ENCODE data around the gene INS. TPM values are rescaled to one million over a fixed set of nuclear protein-coding genes. Genes with fewer than 3 reads are reported as not detected.

The INS gene
- total RNA-seq, 4 donors from 2014 or later: not detected

DNA sequence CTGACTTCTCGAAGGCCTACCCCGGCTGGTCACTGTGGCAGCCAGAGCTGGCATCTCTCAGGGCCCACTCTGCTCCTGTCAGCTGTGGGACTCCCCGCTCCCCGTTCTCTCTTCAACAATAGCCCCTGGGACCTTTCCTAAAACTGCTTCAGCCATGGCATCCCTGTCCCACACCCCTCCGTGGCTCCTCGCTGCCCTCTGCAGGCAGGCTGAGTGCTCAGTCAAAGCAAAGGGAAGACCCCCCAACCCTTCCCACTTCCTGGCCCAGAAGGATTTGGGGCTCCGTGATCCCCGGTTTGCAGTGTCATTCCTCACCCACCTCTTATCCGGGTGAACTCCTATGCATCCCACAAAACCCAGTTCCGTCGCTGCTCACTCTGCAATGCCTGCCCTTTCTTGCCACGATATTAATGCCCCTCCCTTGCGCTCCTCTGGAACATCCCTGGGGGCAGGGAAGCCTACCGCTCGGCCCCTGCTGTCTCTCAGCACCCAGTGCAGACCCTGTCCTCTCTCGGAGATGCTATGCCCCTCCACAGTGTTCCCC lies 12.2 kb upstream of the INS start:
- ATAC-seq: no peak
- no peak overlapping the region for H3K27ac ChIP-seq
- no peaks in the 10 kb centered on the region for H3K36me3 ChIP-seq
- no peak overlapping the region for H3K4me3 ChIP-seq
- H3K4me1 ChIP-seq: no peaks in the 10 kb centered on the region
- TF ChIP-seq EP300 (IDR thresholded peaks at IDR 0.05) (no peak), POLR2AphosphoS5 (IDR thresholded peaks at IDR 0.05) (no peak), POLR2A (IDR thresholded peaks at IDR 0.05) (no peak)
- TF ChIP-seq, protein P1, sequence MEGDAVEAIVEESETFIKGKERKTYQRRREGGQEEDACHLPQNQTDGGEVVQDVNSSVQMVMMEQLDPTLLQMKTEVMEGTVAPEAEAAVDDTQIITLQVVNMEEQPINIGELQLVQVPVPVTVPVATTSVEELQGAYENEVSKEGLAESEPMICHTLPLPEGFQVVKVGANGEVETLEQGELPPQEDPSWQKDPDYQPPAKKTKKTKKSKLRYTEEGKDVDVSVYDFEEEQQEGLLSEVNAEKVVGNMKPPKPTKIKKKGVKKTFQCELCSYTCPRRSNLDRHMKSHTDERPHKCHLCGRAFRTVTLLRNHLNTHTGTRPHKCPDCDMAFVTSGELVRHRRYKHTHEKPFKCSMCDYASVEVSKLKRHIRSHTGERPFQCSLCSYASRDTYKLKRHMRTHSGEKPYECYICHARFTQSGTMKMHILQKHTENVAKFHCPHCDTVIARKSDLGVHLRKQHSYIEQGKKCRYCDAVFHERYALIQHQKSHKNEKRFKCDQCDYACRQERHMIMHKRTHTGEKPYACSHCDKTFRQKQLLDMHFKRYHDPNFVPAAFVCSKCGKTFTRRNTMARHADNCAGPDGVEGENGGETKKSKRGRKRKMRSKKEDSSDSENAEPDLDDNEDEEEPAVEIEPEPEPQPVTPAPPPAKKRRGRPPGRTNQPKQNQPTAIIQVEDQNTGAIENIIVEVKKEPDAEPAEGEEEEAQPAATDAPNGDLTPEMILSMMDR (IDR thresholded peaks at IDR 0.05): no peak
- H3K9me3 ChIP-seq: no peaks in the 10 kb centered on the region
- H3K27me3 ChIP-seq: peaks cover 62% of the 10 kb centered on the region
- 83 to 91% methylated on average over 8 to 10 of the region's 16 CpGs for WGBS, 2 donors (ENCODE audit: low coverage in 1 of 2)

- H3K27me3 ChIP-seq: peaks cover 62% of the 10 kb centered on the region
- ATAC-seq: no peak
- no peaks in the 10 kb centered on the region for H3K9me3 ChIP-seq
- H3K4me3 ChIP-seq: no peak overlapping the region
- no peak for TF ChIP-seq POLR2A (IDR thresholded peaks at IDR 0.05)
- TF ChIP-seq, protein P1 (IDR thresholded peaks at IDR 0.05): no peak
- no peak for TF ChIP-seq EP300 (IDR thresholded peaks at IDR 0.05)
- TF ChIP-seq POLR2AphosphoS5 (IDR thresholded peaks at IDR 0.05): no peak
- WGBS, 2 donors (ENCODE audit: low coverage in 1 of 2): 93% methylated on average over 7 of the region's 12 CpGs; no CpG with 5 or more reads in 1 of the 2 donors
- no peak overlapping the region for H3K27ac ChIP-seq
- H3K4me1 ChIP-seq: no peaks in the 10 kb centered on the region
- H3K36me3 ChIP-seq: no peaks in the 10 kb centered on the region
Observed at GRCh38 chr11:2172676-2173075, 11.7 kb upstream of the INS start.

- 67% methylated on average over 3 of the region's 17 CpGs; no CpG with 5 or more reads in 1 of the 2 donors for WGBS, 2 donors (ENCODE audit: low coverage in 1 of 2)
Observed at GRCh38 chr11:2171591-2172003, 10.6 kb upstream of the INS start, which contains the start of gene TH. TH (minus strand) TSS chr11:2171815; CDS start chr11:2171786, 29 bp downstream.

DNA sequence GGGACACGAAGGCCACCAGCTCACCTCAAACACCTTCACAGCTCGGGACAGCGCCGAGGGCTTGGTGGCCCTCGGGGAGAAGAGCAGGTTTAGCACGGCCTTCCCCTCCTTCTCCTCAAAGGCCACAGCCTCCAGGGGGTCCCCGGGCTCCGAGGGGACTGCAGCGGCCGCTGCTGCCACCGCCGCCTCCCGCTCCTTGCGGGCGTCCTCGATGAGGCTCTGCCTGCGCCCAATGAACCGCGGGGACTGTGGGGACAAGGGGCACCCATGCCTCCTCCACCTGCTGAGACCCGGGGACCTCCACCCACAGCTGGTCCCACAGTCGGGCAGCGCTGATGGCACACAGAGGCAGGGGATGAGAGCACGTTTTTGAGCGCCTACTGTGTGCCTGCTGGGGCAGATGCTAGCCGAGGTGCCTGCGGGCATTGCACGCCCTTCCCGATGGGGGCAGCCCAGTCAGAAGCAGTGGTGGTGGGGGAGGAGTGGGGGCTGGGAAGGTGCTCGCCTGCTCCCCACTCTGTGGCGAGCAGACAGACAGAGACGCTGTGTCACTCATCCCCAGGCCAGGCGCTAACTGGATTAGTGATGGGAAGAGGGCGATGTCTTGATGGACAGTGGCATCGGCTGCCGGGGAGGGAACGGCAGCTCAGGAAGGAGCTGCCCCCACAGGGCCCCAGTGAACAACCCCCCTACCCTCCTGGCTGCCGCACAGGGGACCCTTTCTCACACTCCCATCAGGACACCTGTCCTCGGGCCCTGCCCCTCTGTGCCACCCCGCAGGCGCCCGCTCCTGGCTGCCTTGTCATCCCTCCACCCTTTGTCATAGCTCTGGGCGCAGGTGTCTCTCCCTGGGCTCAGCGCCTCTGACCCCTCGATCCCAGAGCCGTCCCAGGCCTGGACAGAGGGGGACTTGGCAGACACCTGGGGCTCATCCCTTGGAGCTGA lies 8.9 kb upstream of the INS start:
- no peak for ATAC-seq
- Histone ChIP-seq H3K36me3 (no peaks in the 10 kb centered on the region), H3K27ac (no peak overlapping the region), H3K4me3 (no peak overlapping the region), H3K4me1 (peaks cover 0 to 10% (median 7%) of the 10 kb centered on the region in 3 donors), H3K27me3 (peaks cover 81% of the 10 kb centered on the region), H3K9me3 (no peaks in the 10 kb centered on the region)
- TF ChIP-seq POLR2AphosphoS5 (IDR thresholded peaks at IDR 0.05): no peak
- no peak for TF ChIP-seq POLR2A (IDR thresholded peaks at IDR 0.05)
- TF ChIP-seq, protein P1 (IDR thresholded peaks at IDR 0.05): no peak
- no peak for TF ChIP-seq EP300 (IDR thresholded peaks at IDR 0.05)
- 50 to 90% methylated on average over 2 to 6 of the region's 45 CpGs for WGBS, 2 donors (ENCODE audit: low coverage in 1 of 2)

More at GRCh38 chr11:2171591-2172003, 10.6 kb upstream of the INS start, which contains the start of gene TH:
- Histone ChIP-seq H3K4me1 (peaks cover 0 to 3% (median 2%) of the 10 kb centered on the region in 3 donors), H3K4me3 (no peak within 1 kb of the TSS), H3K27me3 (peaks cover 64% of the 10 kb centered on the region), H3K9me3 (no peaks in the 10 kb centered on the region), H3K36me3 (no peaks in the 10 kb centered on the region), H3K27ac (no peak within 1 kb of the TSS)
- TF ChIP-seq POLR2AphosphoS5 (IDR thresholded peaks at IDR 0.05) (no peak), EP300 (IDR thresholded peaks at IDR 0.05) (no peak), POLR2A (IDR thresholded peaks at IDR 0.05) (no peak)
- TF ChIP-seq, protein P1 (IDR thresholded peaks at IDR 0.05): no peak
- no peak for ATAC-seq
